Measurements from ENCODE around the gene FAF2.

Gene FAF2

GRCh38 chr5:176503496-176503895 is 55.3 kb downstream of the FAF2 start:
- DNase-seq (ENCODE audit: low read depth, low spot score) = no peak

- no peak for DNase-seq (ENCODE audit: low read depth, low spot score)
These were observed 59.7 kb downstream of the FAF2 start for GRCh38 chr5:176507911-176508310.

GRCh38 chr5:176508603-176509002 is 60.4 kb downstream of the FAF2 start:
- DNase-seq (ENCODE audit: low read depth, low spot score) = no peak

DNA sequence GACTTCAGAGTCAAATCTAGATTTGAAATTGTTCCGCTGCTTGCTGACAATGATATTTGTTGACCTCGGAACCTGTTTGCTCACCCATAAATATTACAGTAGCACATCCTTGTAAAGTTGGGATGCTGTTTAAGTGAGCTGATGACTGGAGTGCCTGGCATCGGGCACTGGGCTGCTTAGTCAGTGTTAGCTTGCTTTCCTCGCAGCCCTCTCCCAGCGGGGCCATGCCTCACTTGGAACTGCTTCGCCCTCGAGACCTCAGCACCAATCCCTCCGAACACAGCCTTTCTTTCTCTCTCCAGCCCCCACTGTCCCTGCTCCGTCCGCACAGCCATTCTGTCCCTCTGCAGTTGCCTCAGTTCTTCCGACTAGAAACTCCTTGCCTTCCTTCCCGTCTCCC is 65.6 kb downstream of the FAF2 start:
- DNase-seq (ENCODE audit: low read depth, low spot score) = no peak

- no peak for DNase-seq (ENCODE audit: low read depth, low spot score)
These were observed 66.2 kb downstream of the FAF2 start for GRCh38 chr5:176514244-176514950.

DNA sequence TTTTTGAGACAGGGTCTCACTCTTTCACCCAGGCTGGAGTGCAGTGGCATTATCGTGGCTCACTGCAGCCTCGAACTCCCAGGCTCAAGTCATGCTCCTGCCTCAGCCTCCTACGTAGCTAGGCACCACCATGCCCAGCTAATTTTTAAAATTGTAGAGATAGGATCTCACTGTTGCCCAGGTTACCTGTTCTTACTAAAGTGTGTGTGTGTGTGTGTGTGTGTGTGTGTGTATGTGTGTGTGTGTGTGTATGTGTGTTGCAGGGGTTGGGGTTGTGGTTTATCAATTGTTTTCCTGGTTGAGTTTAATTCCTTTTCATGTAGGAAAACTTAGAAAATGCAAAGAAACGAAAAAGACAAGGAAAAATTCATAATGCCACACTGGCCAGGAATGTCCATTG is 67.2 kb downstream of the FAF2 start:
- no peak for DNase-seq (ENCODE audit: low read depth, low spot score)

DNA sequence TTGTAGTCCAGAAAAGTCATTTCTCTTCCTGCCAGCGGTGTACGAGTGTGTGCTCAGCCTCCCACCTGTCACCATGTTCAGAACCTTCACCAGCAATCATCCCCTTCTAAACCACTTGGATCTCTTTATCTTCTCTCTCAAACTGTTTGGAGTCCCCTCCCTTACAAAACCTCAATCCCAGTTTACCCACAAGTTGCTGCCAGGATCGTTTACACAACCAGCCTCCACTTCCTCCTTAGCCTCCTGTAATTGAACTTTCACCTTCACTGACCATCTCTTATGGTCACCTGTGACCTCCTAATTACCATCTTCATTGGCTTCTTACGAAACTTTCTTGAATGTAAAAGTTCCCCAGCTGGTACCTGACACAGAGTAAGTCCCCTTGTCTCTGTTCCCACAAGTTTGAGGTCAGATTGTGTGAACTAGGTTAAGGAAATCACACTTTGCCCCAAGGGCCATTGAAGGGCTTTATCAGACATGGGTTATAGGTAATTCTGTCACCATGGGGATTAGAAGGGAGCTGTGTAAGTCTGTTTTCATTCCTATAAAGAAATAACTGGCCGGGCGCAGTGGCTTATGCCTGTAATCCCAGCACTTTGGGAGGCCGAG is 69.0 kb downstream of the FAF2 start:
- DNase-seq (ENCODE audit: low read depth, low spot score) = no peak

DNA sequence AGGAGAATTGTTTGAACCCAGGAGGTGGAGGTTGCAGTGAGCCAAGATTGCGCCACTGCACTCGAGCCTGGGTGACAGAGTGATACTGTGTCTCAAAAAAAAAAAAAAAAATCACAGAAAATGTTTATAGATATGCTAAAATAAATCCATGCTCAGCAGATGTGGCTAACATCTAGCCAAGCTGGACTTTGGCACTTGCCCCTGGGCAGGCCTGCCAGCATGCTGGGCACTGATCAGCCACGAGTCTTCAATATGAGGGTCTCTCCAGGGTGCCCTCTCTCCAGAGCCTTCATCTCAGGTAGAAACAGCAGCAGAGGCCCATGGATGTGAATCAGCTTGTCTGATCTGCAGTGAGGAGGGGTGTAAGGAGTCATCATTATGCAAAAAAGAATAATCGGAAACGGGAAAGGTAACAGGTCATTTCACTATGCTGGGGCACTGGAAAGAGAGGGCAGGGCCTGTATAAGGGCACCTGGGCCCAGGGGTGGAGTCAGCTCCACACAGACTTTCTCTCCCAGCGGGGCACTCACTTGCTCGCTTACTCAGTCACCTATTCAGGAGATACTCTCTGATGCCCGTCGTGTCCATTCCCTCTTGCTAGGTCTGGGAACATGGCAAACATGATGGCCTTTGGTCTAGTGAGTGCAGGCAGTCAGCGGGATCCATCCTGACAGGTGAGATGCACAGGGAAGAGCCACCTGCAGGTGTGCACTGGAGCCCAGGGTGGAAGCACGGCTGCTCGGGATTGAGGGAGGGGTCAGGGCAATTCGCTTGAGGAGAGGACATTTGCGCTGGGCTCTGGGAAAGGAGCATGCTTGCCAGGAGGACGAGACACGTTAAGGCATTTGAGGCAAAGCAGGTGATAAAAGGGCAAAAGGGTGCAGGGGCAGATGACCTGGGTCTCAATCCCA is 71.9 kb downstream of the FAF2 start:
- DNase-seq (ENCODE audit: low read depth, low spot score) = no peak

GRCh38 chr5:176521286-176521685 is 73.1 kb downstream of the FAF2 start:
- no peak for DNase-seq (ENCODE audit: low read depth, low spot score)

- no peak for DNase-seq (ENCODE audit: low read depth, low spot score)
These were observed 73.6 kb downstream of the FAF2 start for GRCh38 chr5:176521699-176522263.

DNA sequence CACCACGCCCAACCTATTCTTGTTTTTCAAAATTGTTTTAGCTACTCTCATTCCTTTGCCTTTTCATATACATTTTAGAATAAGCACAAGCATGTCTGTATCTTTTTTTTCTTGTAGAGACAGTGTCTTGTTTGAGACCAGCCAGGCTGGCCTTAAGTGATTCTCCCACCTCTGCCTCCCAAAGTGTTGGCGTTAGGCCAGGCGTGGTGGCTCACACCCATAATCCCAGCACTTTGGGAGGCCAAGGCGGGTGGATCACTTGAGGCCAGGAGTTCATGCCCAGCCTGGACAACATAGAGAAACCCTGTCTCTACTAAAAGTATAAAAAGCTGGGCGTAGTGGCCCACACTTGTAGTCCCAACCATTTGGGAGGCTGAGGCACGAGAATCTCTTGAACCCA is 76.0 kb downstream of the FAF2 start:
- DNase-seq (ENCODE audit: low read depth, low spot score) = no peak

GRCh38 chr5:176524987-176525386 is 76.8 kb downstream of the FAF2 start:
- no peak for DNase-seq (ENCODE audit: low read depth, low spot score)

DNA sequence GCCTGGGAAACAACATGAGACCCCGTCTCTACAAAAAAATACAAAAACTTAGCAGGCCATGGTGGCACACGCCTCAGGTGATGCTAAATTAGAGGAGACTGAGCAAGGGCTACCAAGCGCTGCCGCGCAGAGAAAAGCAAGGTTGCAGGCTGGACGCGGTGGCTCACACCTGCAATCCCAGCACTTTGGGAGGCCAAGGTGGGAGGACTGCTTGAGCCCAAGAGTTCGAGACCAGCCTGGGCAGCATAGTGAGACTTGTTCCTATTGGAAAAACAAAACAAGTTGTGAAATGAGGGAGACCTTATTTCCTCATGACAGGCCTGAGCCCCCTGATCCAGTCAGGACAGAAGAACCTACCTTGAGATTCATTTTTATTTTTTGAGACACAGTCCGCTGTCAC is 77.5 kb downstream of the FAF2 start:
- no peak for DNase-seq (ENCODE audit: low read depth, low spot score)

- no peak for DNase-seq (ENCODE audit: low read depth, low spot score)
These were observed 78.3 kb downstream of the FAF2 start for GRCh38 chr5:176526462-176526861.

GRCh38 chr5:176527246-176528222 is 79.3 kb downstream of the FAF2 start:
- no peak for DNase-seq (ENCODE audit: low read depth, low spot score)

GRCh38 chr5:176528301-176528700 is 80.1 kb downstream of the FAF2 start:
- DNase-seq (ENCODE audit: low read depth, low spot score) = no peak

DNA sequence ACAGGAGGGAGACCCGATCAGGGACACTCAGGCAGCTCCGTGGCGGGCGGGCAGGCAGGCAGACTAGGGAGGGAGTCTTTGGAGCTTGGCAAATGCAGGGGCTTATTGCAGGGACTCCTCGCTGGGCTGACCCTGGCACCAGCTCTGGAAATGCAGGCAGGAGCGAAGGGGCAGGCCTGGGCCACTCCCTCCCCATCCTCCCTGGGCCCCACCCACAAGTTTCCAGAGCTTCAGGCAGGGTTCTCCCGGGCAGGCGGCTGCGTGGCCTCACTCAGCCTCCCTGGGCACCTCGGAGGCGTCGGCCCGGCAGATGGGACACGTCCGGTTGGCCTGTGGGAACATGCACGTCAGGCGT is 80.6 kb downstream of the FAF2 start:
- no peak for DNase-seq (ENCODE audit: low read depth, low spot score)

DNA sequence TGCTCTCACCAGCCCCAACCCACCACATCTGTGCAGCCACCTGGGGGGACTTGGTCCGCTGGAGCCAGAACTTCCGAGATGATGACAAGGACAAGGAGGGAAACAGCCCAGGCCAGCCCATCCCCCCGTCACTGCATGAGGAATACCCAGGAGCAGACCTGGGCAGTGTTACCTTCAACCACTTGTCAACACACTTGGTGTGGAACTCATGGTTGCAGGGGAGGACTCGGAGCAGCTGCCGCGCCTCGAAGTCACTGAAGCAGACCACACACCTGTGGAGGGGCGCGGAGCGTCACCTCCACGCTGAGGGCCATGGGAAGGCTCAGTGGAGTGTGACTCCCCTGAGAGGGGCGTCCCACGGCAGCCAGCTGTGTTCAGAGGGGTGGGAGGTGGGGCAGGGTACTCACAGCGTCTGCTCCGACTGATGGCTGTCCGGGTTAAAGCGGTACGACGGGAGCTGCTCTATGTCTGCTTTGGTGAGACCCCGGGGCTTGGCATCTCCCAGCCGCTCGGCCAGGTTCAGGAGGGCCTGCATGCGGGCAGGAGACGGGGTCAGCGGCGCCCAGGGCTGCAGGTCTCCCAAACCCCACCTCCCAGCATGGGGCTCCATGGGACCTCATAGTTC is 81.0 kb downstream of the FAF2 start:
- no peak for DNase-seq (ENCODE audit: low read depth, low spot score)

GRCh38 chr5:176529741-176530141 is 81.6 kb downstream of the FAF2 start:
- DNase-seq (ENCODE audit: low read depth, low spot score) = no peak

DNA sequence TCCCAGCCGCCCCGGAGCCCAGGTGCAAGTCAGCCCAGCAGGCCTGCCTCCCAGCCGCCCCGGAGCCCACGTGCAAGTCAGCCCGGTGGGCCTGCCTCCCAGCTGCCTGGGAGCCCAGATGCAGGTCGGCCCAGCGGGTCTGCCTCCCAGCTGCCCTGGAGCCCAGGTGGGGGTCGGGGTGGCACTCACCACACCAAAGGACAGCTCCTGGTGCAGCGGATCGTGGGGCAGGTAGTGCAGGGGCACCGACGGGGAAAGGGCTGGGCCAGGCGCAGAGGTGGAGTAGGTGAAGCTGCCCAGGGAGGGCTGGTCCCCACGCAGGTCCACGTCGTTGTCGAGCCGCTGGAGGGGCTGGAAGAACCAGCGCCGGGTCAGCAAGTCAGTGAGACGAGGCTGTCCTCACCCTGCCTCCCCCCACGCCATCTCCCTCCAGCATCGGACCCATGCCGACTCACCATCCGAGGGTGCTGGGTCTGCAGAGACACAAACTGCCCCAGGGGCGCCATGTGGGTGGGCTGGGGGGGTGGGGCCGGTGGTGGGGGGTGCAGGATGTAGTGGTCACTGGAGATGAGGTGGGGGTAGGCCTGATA is 82.3 kb downstream of the FAF2 start:
- no peak for DNase-seq (ENCODE audit: low read depth, low spot score)

All from activated naive CD8-positive, alpha-beta T cell treated with anti-CD3 and anti-CD28 coated beads, Interleukin-2, amount 50 U/mL, for 16 hours (primary cell).